T-helper 2 cell (primary cell): ENCODE results near the gene PGK1.
"Not testable (repeated sequence)": the region's sequence is repeated elsewhere in the genome, so short reads cannot be mapped to it uniquely, and the experiment has no call there.

Experiments
- DNase-seq, 5 experiments: peaks; one replicate each; pipeline versions ENCODE4 v3.0.0 to v3.0.0-alpha.2; 2012 to 2022
- total RNA-seq, 2 donors: gene quantifications; one replicate each; lab custom pipeline; 2026; lab: John Stamatoyannopoulos, UW

PGK1 gene
- 285 to 400 reads per million in 2 donors for total RNA-seq

- DNase-seq = peak; percentile 80 to 99 (median 90)
Measured at GRCh38 chrX:78103623-78104446, at the start of gene PGK1. Gene PGK1, plus strand, starts transcription at chrX:78104248. Its CDS starts 93 bp downstream, at chrX:78104341.

GRCh38 chrX:78063687-78064086, 40.4 kb upstream of the PGK1 start:
- no peak for DNase-seq

- no peak for DNase-seq
Measured at GRCh38 chrX:78064152-78064551, 39.9 kb upstream of the PGK1 start.

- DNase-seq = peak in 1 of 5 experiments; percentile 78
Measured at GRCh38 chrX:78064698-78065601, 39.1 kb upstream of the PGK1 start.

- no peak for DNase-seq
Measured at GRCh38 chrX:78066110-78066509, 37.9 kb upstream of the PGK1 start.

- DNase-seq = no peak
Measured at GRCh38 chrX:78071331-78071730, 32.7 kb upstream of the PGK1 start.

- DNase-seq = peak in 2 of 5 experiments; percentile 68 to 74
Measured at GRCh38 chrX:78073147-78074077, 30.6 kb upstream of the PGK1 start.

- no peak for DNase-seq
Measured at GRCh38 chrX:78074088-78074487, 30.0 kb upstream of the PGK1 start.

GRCh38 chrX:78075787-78076389, 28.2 kb upstream of the PGK1 start:
- peak in 1 of 5 experiments; percentile 58 for DNase-seq

- DNase-seq = not testable (repeated sequence)
Measured at GRCh38 chrX:78081413-78081812, 22.6 kb upstream of the PGK1 start.

- peak in 1 of 5 experiments; percentile 35 for DNase-seq
Measured at GRCh38 chrX:78092296-78092695, 11.8 kb upstream of the PGK1 start.

GRCh38 chrX:78098108-78098507, 5.9 kb upstream of the PGK1 start:
- no peak for DNase-seq

- peak in 1 of 5 experiments; percentile 55 for DNase-seq
Measured at GRCh38 chrX:78102091-78102490, 2.0 kb upstream of the PGK1 start.

GRCh38 chrX:78103001-78103622, 936 bp upstream of the PGK1 start:
- DNase-seq = no peak

GRCh38 chrX:78104447-78105176, 564 bp downstream of the PGK1 start:
- DNase-seq = peak in 3 of 5 experiments; percentile 15 to 44 (median 29)

GRCh38 chrX:78105944-78106650, 2.0 kb downstream of the PGK1 start:
- DNase-seq = peak in 3 of 5 experiments; percentile 13 to 58 (median 21)

- DNase-seq = no peak
Measured at GRCh38 chrX:78106651-78106986, 2.6 kb downstream of the PGK1 start.

GRCh38 chrX:78109458-78109857, 5.4 kb downstream of the PGK1 start:
- DNase-seq = peak in 1 of 5 experiments; percentile 34

GRCh38 chrX:78111140-78111931, 7.3 kb downstream of the PGK1 start:
- DNase-seq = no peak
